PC-9 (cell line): ENCODE measurements around the gene NINJ1. TPM values are rescaled to one million over a fixed set of nuclear protein-coding genes. Genes with fewer than 3 reads are reported as not detected.

Experiments
- BruUV-seq: library from RNA; stranded (reverse); fragments of 400-500 nt; replicated peaks from 2 replicates; lab custom pipeline; 2021; lab: Mats Ljungman, UMichigan
- CTCF ChIA-PET: fragments of 300-600 bp; sonication (Branson Sonifier 250); formaldehyde crosslinking; loops from one replicate; lab custom pipeline; 2022; ENCODE audit warnings: antibody characterized with exemption; lab: Charles Lee
- POLR2A ChIA-PET: fragments of 300-600 bp; sonication (Branson Sonifier 250); formaldehyde crosslinking; loops from one replicate; lab custom pipeline; 2022; ENCODE audit warnings: antibody characterized with exemption; ENCODE audit not compliant: unreplicated experiment; lab: Charles Lee
- DNase-seq, 2 experiments: peaks; one replicate each; pipeline versions ENCODE4 v3.0.0 to v3.0.0-alpha.2; 2015 to 2022; ENCODE audit warnings: mixed read lengths in 1 of 2
- H2AFZ ChIP-seq: fragments of 200-600 bp; sonication (generic); 2 replicates; pipeline ENCODE4 v1.8.1; 2017; ENCODE audit warnings: antibody characterized with exemption
- H3F3A ChIP-seq: fragments of 200-600 bp; sonication (generic); 2 replicates; pipeline ENCODE4 v1.8.1; 2017; ENCODE audit warnings: antibody characterized with exemption, mild to moderate bottlenecking, low read depth; ENCODE audit not compliant: insufficient read depth
- H3K27ac ChIP-seq: fragments of 200-600 bp; sonication (generic); 2 replicates; pipeline ENCODE4 v1.6.1; 2016; ENCODE audit warnings: mixed run types
- H3K27me3 ChIP-seq: fragments of 200-600 bp; sonication (generic); 2 replicates; pipeline ENCODE4 v1.6.1; 2016; ENCODE audit warnings: low read depth, mixed run types; ENCODE audit not compliant: insufficient read depth
- H3K36me3 ChIP-seq: fragments of 200-600 bp; sonication (generic); 2 replicates; pipeline ENCODE4 v1.6.1; 2016; ENCODE audit warnings: low read depth, mixed run types
- H3K4me1 ChIP-seq: fragments of 200-600 bp; sonication (generic); replicated peaks from 2 replicates; pipeline ENCODE4 v1.6.1; 2016; ENCODE audit warnings: mixed run types; ENCODE audit not compliant: insufficient read depth
- H3K4me2 ChIP-seq: fragments of 200-600 bp; sonication (generic); 2 replicates; pipeline ENCODE4 v1.6.1; 2017; ENCODE audit warnings: mixed run types
- H3K4me3 ChIP-seq: fragments of 200-600 bp; sonication (generic); 2 replicates; pipeline ENCODE4 v1.6.1; 2016; ENCODE audit warnings: mixed run types
- H3K79me2 ChIP-seq: fragments of 200-600 bp; sonication (generic); 2 replicates; pipeline ENCODE4 v1.6.1; 2017; ENCODE audit warnings: low read depth, mixed run types
- H3K9me2 ChIP-seq: fragments of 200-600 bp; sonication (generic); 2 replicates; pipeline ENCODE4 v1.8.1; 2017; ENCODE audit warnings: mild to moderate bottlenecking; ENCODE audit not compliant: insufficient read depth
- H3K9me3 ChIP-seq: fragments of 200-600 bp; sonication (generic); 2 replicates; pipeline ENCODE4 v1.8.1; 2016; ENCODE audit warnings: low read depth; ENCODE audit not compliant: insufficient read depth
- H4K20me1 ChIP-seq: fragments of 200-600 bp; sonication (generic); 2 replicates; pipeline ENCODE4 v1.8.1; 2017; ENCODE audit not compliant: insufficient read depth
- CTCF ChIP-seq: fragments of 200-600 bp; sonication (generic); conservative IDR thresholded peaks from 2 replicates; pipeline ENCODE4 v1.6.1; 2017; ENCODE audit warnings: mixed run types, antibody characterized with exemption, mild to moderate bottlenecking, moderate library complexity
- EZH2 ChIP-seq: fragments of 200-600 bp; sonication (generic); IDR thresholded peaks from 2 replicates; pipeline ENCODE4 v1.8.0; 2017; ENCODE audit warnings: antibody characterized with exemption, low read depth
- intact Hi-C: fragments of 100-400 bp; cut with micrococcal nuclease; formaldehyde crosslinking; loops from one replicate; pipeline ENCODE4 v1.10.0; 2022; ENCODE audit not compliant: unreplicated experiment
- total RNA-seq: library from RNA; stranded (reverse); gene quantifications from 2 replicates; pipeline ENCODE4 v1.2.3, GENCODE V29; 2021

NINJ1 gene
- total RNA-seq, 1 experiment from 2014 or later, result 115 TPM

- CTCF ChIA-PET, result interaction anchor here (0.7 kb wide), 1 partner anchor 19 kb away, joined by 5 read pairs; no protein-coding TSS in a partner anchor
- Histone ChIP-seq H4K20me1 (no peaks in the 10 kb centered on the region), H3K36me3 (no peaks in the 10 kb centered on the region), H3K4me2 (no peak overlapping the region), H3F3A (peaks cover 6% of the 10 kb centered on the region; the same call in 1 of the 2 replicates), H3K27me3 (no peaks in the 10 kb centered on the region), H2AFZ (no peak overlapping the region), H3K4me3 (no peak overlapping the region), H3K9me2 (no peaks in the 10 kb centered on the region), H3K9me3 (no peaks in the 10 kb centered on the region), H3K27ac (no peak overlapping the region), H3K79me2 (peaks cover 7% of the 10 kb centered on the region), H3K4me1 (peaks cover 10% of the 10 kb centered on the region; the same call in 1 of the 2 replicates)
- no peak for DNase-seq
- TF ChIP-seq EZH2 (no peak), CTCF (no peak)
- POLR2A ChIA-PET, result no interaction called here
- BruUV-seq, result no TSS peak
- intact Hi-C loops, result no loop called here
These were observed 4.2 kb upstream of the NINJ1 start for GRCh38 chr9:93138171-93138764.

GRCh38 chr9:93137362-93137761, 3.3 kb upstream of the NINJ1 start:
- intact Hi-C loops, result no loop called here
- POLR2A ChIA-PET, result no interaction called here

GRCh38 chr9:93136011-93136440, 2.0 kb upstream of the NINJ1 start:
- TF ChIP-seq CTCF (no peak), EZH2 (no peak)
- Histone ChIP-seq H3K4me3 (no peak overlapping the region), H2AFZ (no peak overlapping the region), H3K27ac (no peak overlapping the region), H3K9me2 (no peaks in the 10 kb centered on the region), H3K27me3 (no peaks in the 10 kb centered on the region), H3K4me1 (peaks cover 29% of the 10 kb centered on the region), H3K36me3 (no peaks in the 10 kb centered on the region), H3K4me2 (no peak overlapping the region), H3K79me2 (peaks cover 29% of the 10 kb centered on the region), H4K20me1 (peaks cover 21% of the 10 kb centered on the region), H3F3A (peaks cover 6% of the 10 kb centered on the region; the same call in 1 of the 2 replicates), H3K9me3 (no peaks in the 10 kb centered on the region)
- intact Hi-C loops, result no loop called here
- DNase-seq, result no peak
- no TSS peak for BruUV-seq
- CTCF ChIA-PET, result no interaction called here
- POLR2A ChIA-PET, result interaction anchor here (0.6 kb wide), 1 partner anchor 139 kb away, joined by 6 read pairs; no protein-coding TSS in a partner anchor

More at GRCh38 chr9:93137362-93137761, 3.3 kb upstream of the NINJ1 start:
- no peaks in the 10 kb centered on the region for H3K9me2 ChIP-seq
- CTCF ChIA-PET, result no interaction called here
- no peak overlapping the region for H3K4me2 ChIP-seq
- TF ChIP-seq EZH2 (no peak), CTCF (no peak)
- no peak overlapping the region for H2AFZ ChIP-seq
- H3K27ac ChIP-seq, result no peak overlapping the region
- H3K36me3 ChIP-seq, result no peaks in the 10 kb centered on the region
- no peaks in the 10 kb centered on the region for H3K9me3 ChIP-seq
- H3K27me3 ChIP-seq, result no peaks in the 10 kb centered on the region
- no peak for DNase-seq
- peaks cover 7% of the 10 kb centered on the region for H4K20me1 ChIP-seq
- H3K4me3 ChIP-seq, result no peak overlapping the region
- peaks cover 6% of the 10 kb centered on the region; the same call in 1 of the 2 replicates for H3F3A ChIP-seq
- no TSS peak for BruUV-seq
- peaks cover 16% of the 10 kb centered on the region for H3K79me2 ChIP-seq
- H3K4me1 ChIP-seq, result peaks cover 17% of the 10 kb centered on the region
